K562 (cell line): ENCODE data around the gene CALR3. TPM values are rescaled to one million over a fixed set of nuclear protein-coding genes. Genes with fewer than 3 reads are reported as not detected.

Experiments
- CEBPB ChIP-seq: fragments of 450-650 bp; IDR thresholded peaks from 2 replicates; pipeline ENCODE4 v1.6.1; 2016; ENCODE audit warnings: missing genetic modification characterization, missing compliant biosample characterization
- ELF2 ChIP-seq: fragments of 250-450 bp; sonication (Bioruptor Pico); IDR thresholded peaks from 2 replicates; pipeline ENCODE4 v1.5.0; 2021; ENCODE audit warnings: mild to moderate bottlenecking
- ERF ChIP-seq: fragments of 450-650 bp; formaldehyde crosslinking; IDR thresholded peaks from 2 replicates; pipeline ENCODE4 v1.4.0; 2020; ENCODE audit warnings: mild to moderate bottlenecking, mixed read lengths
- ETS2 ChIP-seq: IDR thresholded peaks from 2 replicates; pipeline ENCODE4 v1.6.1; 2016; ENCODE audit warnings: borderline replicate concordance, missing genetic modification characterization, mild to moderate bottlenecking, moderate library complexity, missing compliant biosample characterization; ENCODE audit not compliant: poor library complexity, severe bottlenecking
- ETV6 ChIP-seq, 3 experiments: fragments of 150-350 bp in 1 of 3; sonication (generic) in 1 of 3; formaldehyde crosslinking in 1 of 3; IDR thresholded peaks; 2 replicates each; pipeline versions ENCODE4 v1.6.1 to v1.8.0; 2014 to 2022; ENCODE audit warnings: borderline replicate concordance in 2 of 3, low read depth in 2 of 3, antibody characterized with exemption in 1 of 3, low read length in 1 of 3, mild to moderate bottlenecking in 1 of 3, missing genetic modification reagents in 1 of 3
- FOXA3 ChIP-seq, 2 experiments: fragments of 450-650 bp in 1 of 2; sonication (generic) in 1 of 2; formaldehyde crosslinking; IDR thresholded peaks in 1 of 2; conservative IDR thresholded peaks in 1 of 2; 2 replicates each; pipeline versions ENCODE4 v1.4.0 to v1.8.0; 2020 to 2022; ENCODE audit warnings: mild to moderate bottlenecking in 2 of 2, missing genetic modification reagents in 1 of 2
- KAT8 ChIP-seq: fragments of 450-650 bp; IDR thresholded peaks from 2 replicates; pipeline ENCODE4 v1.6.1; 2016; ENCODE audit warnings: low read depth, mild to moderate bottlenecking
- MYBL2 ChIP-seq, 2 experiments: fragments of 450-650 bp in 1 of 2; sonication (generic) in 1 of 2; formaldehyde crosslinking in 1 of 2; IDR thresholded peaks; 2 replicates each; pipeline versions ENCODE4 v1.6.1 to v1.8.1; 2017 to 2022; ENCODE audit warnings: borderline replicate concordance in 1 of 2, inconsistent platforms in 1 of 2, low read depth in 1 of 2, mild to moderate bottlenecking in 1 of 2, missing genetic modification reagents in 1 of 2, moderate library complexity in 1 of 2
- SPI1 ChIP-seq: IDR thresholded peaks from 2 replicates; pipeline ENCODE4 v1.6.1; 2011; ENCODE audit warnings: low read depth, low read length, control low read depth, borderline replicate concordance
- STAG1 ChIP-seq: sonication (generic); formaldehyde crosslinking; IDR thresholded peaks from 2 replicates; pipeline ENCODE4 v1.5.0; 2020; ENCODE audit warnings: missing genetic modification reagents, borderline replicate concordance
- TAF1 ChIP-seq: IDR thresholded peaks from 2 replicates; pipeline ENCODE4 v1.6.1; 2011; ENCODE audit warnings: mild to moderate bottlenecking, low read length, moderate library complexity; ENCODE audit not compliant: insufficient read depth, control insufficient read depth, severe bottlenecking; ENCODE audit errors: extremely low read depth
- TCFL5 ChIP-seq: fragments of 250-450 bp; sonication (Bioruptor Pico); conservative IDR thresholded peaks from 2 replicates; pipeline ENCODE4 v1.6.1; 2021; ENCODE audit warnings: mild to moderate bottlenecking, moderate library complexity, matching md5 sums
- TEAD2 ChIP-seq: fragments of 450-650 bp; IDR thresholded peaks from 2 replicates; pipeline ENCODE4 v1.6.1; 2016; ENCODE audit warnings: missing genetic modification characterization, control low read depth, missing compliant biosample characterization
- ZC3H11A ChIP-seq: IDR thresholded peaks from 2 replicates; pipeline ENCODE4 v1.6.1; 2012; ENCODE audit warnings: low read depth, low read length, improper control_type of control experiment
- ZMIZ1 ChIP-seq, 2 experiments: fragments of 150-350 bp in 1 of 2; IDR thresholded peaks; 2 replicates each; pipeline ENCODE4 v1.6.1; 2012 to 2016; ENCODE audit warnings: low read depth in 2 of 2, low read length in 2 of 2, mild to moderate bottlenecking in 1 of 2, moderate library complexity in 1 of 2
- ZNF140 ChIP-seq: fragments of 250-450 bp; sonication (Bioruptor Pico); IDR thresholded peaks from 2 replicates; pipeline ENCODE4 v1.8.0; 2021; ENCODE audit warnings: moderate library complexity, mild to moderate bottlenecking, inconsistent platforms
- ZNF217 ChIP-seq: sonication (generic); formaldehyde crosslinking; IDR thresholded peaks from 2 replicates; pipeline ENCODE4 v1.8.0; 2022; ENCODE audit warnings: mild to moderate bottlenecking, missing genetic modification reagents
- ZNF263 ChIP-seq: sonication (generic); formaldehyde crosslinking; IDR thresholded peaks from 2 replicates; pipeline ENCODE4 v1.8.0; 2022; ENCODE audit warnings: mild to moderate bottlenecking, missing genetic modification reagents, borderline replicate concordance
- ZNF644 ChIP-seq: fragments of 200-800 bp; sonication (Bioruptor generic); IDR thresholded peaks from 2 replicates; pipeline ENCODE4 v1.6.1; 2016; ENCODE audit warnings: low read depth, missing genetic modification characterization, missing compliant biosample characterization
- ZNF75A ChIP-seq: fragments of 450-650 bp; formaldehyde crosslinking; IDR thresholded peaks from 2 replicates; pipeline ENCODE4 v1.4.0; 2020; ENCODE audit warnings: mild to moderate bottlenecking
- ZNF764 ChIP-seq: fragments of 250-450 bp; sonication (Bioruptor Pico); IDR thresholded peaks from 2 replicates; pipeline ENCODE4 v1.4.0; 2020; ENCODE audit warnings: low read depth, mild to moderate bottlenecking, moderate library complexity
- polyA plus RNA-seq, 8 experiments: library from polyadenylated mRNA; depleted of rRNA in 4 of 8; stranded (reverse) in 5 of 8; unstranded in 3 of 8; fragments of >200 nt; fragmentation: Nextera tagmentation in 2 of 8; fragmentation: Illumina TruSeq in 1 of 8; extraction: Ambion mirVana in 2 of 8; extraction: Trizol in 1 of 8; gene quantifications; 2 replicates each; pipeline versions ENCODE4 v1.2.1 to v1.2.3, GENCODE V29; 2011 to 2014; ENCODE audit warnings: inconsistent platforms in 1 of 8, missing spikeins in 1 of 8
- total RNA-seq, 7 experiments: library from RNA; depleted of rRNA in 6 of 7; stranded (reverse); fragments of >200 nt in 6 of 7; fragmentation: Illumina TruSeq in 2 of 7; extraction: Trizol in 2 of 7; gene quantifications; 2 replicates each; pipeline versions ENCODE4 v1.2.1 to v1.2.3, GENCODE V29; 2011 to 2021; ENCODE audit warnings: low replicate concordance in 1 of 7
- TF ChIP-seq, protein P1 (sequence below): fragments of 450-650 bp; IDR thresholded peaks from 2 replicates; pipeline ENCODE4 v1.6.1; 2016; ENCODE audit warnings: missing biosample characterization, missing genetic modification characterization
- TF ChIP-seq, protein P2 (sequence below): sonication (generic); formaldehyde crosslinking; IDR thresholded peaks from 2 replicates; pipeline ENCODE4 v1.8.1; 2022; ENCODE audit warnings: missing genetic modification reagents

CALR3 gene
- total and polyA plus RNA-seq, 9 of the 15 experiments (the other 6 are each of a cell fraction or from before 2014, with no cell fraction given), result 0.15 to 0.41 (median 0.22) TPM; not detected in 4

- no peak for TF ChIP-seq ETV6 (IDR thresholded peaks at IDR 0.05; ENCODE audit: borderline replicate concordance in 1 of 2, low read depth in 2 of 2, low read length in 1 of 2)
- no peak for TF ChIP-seq ETV6 (CRISPR knock-in tag; IDR thresholded peaks at IDR 0.05; ENCODE audit: borderline replicate concordance)
- peak; percentile 64; the same call in 1 of the 2 replicates for TF ChIP-seq ZNF644
- no peak for TF ChIP-seq KAT8
- TF ChIP-seq ZNF764 (CRISPR knock-in tag), result no peak
- TF ChIP-seq TEAD2, result peak; percentile 57; the same call in 1 of the 2 replicates
- TF ChIP-seq, protein P1, sequence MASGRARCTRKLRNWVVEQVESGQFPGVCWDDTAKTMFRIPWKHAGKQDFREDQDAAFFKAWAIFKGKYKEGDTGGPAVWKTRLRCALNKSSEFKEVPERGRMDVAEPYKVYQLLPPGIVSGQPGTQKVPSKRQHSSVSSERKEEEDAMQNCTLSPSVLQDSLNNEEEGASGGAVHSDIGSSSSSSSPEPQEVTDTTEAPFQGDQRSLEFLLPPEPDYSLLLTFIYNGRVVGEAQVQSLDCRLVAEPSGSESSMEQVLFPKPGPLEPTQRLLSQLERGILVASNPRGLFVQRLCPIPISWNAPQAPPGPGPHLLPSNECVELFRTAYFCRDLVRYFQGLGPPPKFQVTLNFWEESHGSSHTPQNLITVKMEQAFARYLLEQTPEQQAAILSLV (tag), result no peak
- TF ChIP-seq ETS2, result no peak
- TF ChIP-seq ELF2 (CRISPR knock-in tag), result 0 out of 2 replicates have a peak, but pooled peaks have one; percentile 37
- TF ChIP-seq ZMIZ1 (IDR thresholded peaks at IDR 0.05; ENCODE audit: low read depth in 2 of 2, low read length in 2 of 2), result no peak
- no peak for TF ChIP-seq FOXA3 (CRISPR knock-in tag; conservative IDR thresholded peaks at IDR 0.05 in 1 of 2, IDR thresholded peaks at IDR 0.05 in 1 of 2)
- TF ChIP-seq TAF1, result no peak
- TF ChIP-seq, protein P2, sequence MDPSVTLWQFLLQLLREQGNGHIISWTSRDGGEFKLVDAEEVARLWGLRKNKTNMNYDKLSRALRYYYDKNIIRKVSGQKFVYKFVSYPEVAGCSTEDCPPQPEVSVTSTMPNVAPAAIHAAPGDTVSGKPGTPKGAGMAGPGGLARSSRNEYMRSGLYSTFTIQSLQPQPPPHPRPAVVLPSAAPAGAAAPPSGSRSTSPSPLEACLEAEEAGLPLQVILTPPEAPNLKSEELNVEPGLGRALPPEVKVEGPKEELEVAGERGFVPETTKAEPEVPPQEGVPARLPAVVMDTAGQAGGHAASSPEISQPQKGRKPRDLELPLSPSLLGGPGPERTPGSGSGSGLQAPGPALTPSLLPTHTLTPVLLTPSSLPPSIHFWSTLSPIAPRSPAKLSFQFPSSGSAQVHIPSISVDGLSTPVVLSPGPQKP (CRISPR knock-in tag), result no peak
- no peak for TF ChIP-seq CEBPB (tag)
- TF ChIP-seq ZNF75A, result peak; percentile 45; the same call in 1 of the 2 replicates
- no peak for TF ChIP-seq ZNF263 (CRISPR knock-in tag)
- TF ChIP-seq ZNF140 (CRISPR knock-in tag), result no peak
- no peak for TF ChIP-seq MYBL2 (IDR thresholded peaks at IDR 0.05; ENCODE audit: low read depth)
- no peak for TF ChIP-seq MYBL2 (CRISPR knock-in tag; IDR thresholded peaks at IDR 0.05; ENCODE audit: borderline replicate concordance)
- TF ChIP-seq STAG1, result no peak
- TF ChIP-seq SPI1, result no peak
- TF ChIP-seq TCFL5 (CRISPR knock-in tag), result peak; percentile 73; the same call in 1 of the 2 replicates
- no peak for TF ChIP-seq ZC3H11A
- TF ChIP-seq ZNF217, result no peak
- TF ChIP-seq ERF (CRISPR knock-in tag), result no peak
Measured at GRCh38 chr19:16476401-16476800, 19.6 kb downstream of the CALR3 start (continued).
